ENCODE results near the gene PLCD4. TPM values are rescaled to one million over a fixed set of nuclear protein-coding genes. Genes with fewer than 3 reads are reported as not detected.

Gene PLCD4
- total RNA-seq = 1 to 10 TPM; 2.6 to 5.8 (median 4.8) TPM

DNA sequence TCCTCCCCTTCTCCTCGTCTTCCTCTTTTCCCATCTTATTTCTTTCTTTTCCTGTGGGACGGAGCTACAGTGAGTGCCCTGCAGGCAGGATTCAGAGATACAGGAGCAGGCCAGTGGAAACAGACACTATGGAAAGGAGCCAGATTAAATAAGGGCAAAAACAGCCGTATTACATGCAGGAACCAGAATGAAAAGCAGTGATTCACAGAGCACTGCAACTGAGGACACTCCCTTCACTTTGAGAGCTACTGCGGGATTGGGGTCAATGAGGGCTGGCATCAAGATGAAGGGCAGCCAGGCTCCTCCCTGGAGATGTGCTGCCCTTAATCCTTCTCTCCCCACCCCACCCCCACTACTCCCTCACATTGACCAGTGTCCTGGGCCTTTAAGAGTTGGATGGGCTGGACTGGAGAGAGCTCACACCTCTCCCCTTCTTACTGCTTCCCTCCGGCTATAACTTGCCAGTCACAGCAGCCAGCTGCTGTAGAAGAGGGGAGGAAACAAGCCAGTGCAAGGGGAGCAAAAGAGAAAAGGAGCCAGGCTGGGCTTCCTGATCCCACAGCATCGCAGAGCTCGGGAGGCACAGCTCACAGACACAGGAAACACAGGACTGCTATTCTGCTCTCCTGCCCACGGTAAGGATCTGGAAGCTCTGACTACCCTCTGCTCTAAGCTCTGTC, at the start of gene PLCD4:
TSS of gene PLCD4 (plus strand) at position 464 of the 680 bp plus-strand sequence. CDS start 7,841 bp downstream, outside the sequence.
- Histone ChIP-seq H3K36me3 (no peaks in the 10 kb centered on the region), H3K27ac (replicated peaks in 1 of 4) (peak within 1 kb of the TSS; percentile 59 to 82 (median 74)), H3K27me3 (no peaks in the 10 kb centered on the region), H3K4me3 (peak within 1 kb of the TSS; percentile 39 to 46 (median 44)), H3K4me1 (peaks cover 9 to 42% (median 28%) of the 10 kb centered on the region in 4 donors), H3K9me3 (no peaks in the 10 kb centered on the region)
- no peak for DNase-seq (ENCODE audit: extremely low spot score)
- intact Hi-C loops (cut with DNase I) = no loop called here
- 15% methylated on average over 8 of the region's 8 CpGs for WGBS
- TF ChIP-seq, protein P1, sequence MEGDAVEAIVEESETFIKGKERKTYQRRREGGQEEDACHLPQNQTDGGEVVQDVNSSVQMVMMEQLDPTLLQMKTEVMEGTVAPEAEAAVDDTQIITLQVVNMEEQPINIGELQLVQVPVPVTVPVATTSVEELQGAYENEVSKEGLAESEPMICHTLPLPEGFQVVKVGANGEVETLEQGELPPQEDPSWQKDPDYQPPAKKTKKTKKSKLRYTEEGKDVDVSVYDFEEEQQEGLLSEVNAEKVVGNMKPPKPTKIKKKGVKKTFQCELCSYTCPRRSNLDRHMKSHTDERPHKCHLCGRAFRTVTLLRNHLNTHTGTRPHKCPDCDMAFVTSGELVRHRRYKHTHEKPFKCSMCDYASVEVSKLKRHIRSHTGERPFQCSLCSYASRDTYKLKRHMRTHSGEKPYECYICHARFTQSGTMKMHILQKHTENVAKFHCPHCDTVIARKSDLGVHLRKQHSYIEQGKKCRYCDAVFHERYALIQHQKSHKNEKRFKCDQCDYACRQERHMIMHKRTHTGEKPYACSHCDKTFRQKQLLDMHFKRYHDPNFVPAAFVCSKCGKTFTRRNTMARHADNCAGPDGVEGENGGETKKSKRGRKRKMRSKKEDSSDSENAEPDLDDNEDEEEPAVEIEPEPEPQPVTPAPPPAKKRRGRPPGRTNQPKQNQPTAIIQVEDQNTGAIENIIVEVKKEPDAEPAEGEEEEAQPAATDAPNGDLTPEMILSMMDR (IDR thresholded peaks at IDR 0.05) = peak in 1 of 3 experiments; percentile 16
- TF ChIP-seq POLR2AphosphoS5 (IDR thresholded peaks at IDR 0.05) = peak; percentile 59 to 70
- TF ChIP-seq POLR2A (IDR thresholded peaks at IDR 0.05; ENCODE audit: low read depth) = no peak
- TF ChIP-seq EP300 (IDR thresholded peaks at IDR 0.05) = no peak

DNA sequence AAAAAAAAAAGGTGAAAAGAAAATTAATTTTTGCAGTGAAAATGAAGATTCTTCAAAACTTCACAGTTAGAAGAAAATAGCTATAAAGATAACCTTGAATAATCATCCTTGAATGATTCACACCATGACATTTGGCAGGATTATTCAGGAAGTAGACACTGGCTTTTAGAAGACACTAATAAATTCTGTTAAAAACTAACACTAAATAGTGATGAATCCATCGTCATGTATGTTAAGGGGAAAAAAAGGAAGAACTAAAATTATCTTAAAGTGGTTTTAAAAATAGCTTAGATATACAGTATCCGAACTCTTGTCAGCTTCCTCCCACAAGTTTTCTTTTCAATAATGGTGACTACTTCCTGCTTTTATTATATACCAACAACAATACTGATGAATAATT, 49.8 kb upstream of the PLCD4 start:
- Histone ChIP-seq H3K27ac (replicated peaks in 1 of 4) (no peak overlapping the region), H3K36me3 (peaks cover 6 to 78% (median 54%) of the 10 kb centered on the region in 4 donors), H3K27me3 (no peaks in the 10 kb centered on the region), H3K4me3 (no peak overlapping the region), H3K9me3 (no peaks in the 10 kb centered on the region), H3K4me1 (no peaks in the 10 kb centered on the region)
- no peak for DNase-seq (ENCODE audit: extremely low spot score)
- intact Hi-C loops (cut with DNase I) = no loop called here
- TF ChIP-seq POLR2AphosphoS5 (IDR thresholded peaks at IDR 0.05) (no peak), EP300 (IDR thresholded peaks at IDR 0.05) (no peak), POLR2A (IDR thresholded peaks at IDR 0.05; ENCODE audit: low read depth) (no peak)
- TF ChIP-seq, protein P1 (IDR thresholded peaks at IDR 0.05) = no peak
- WGBS = 60% methylated on average over 2 of the region's 2 CpGs

DNA sequence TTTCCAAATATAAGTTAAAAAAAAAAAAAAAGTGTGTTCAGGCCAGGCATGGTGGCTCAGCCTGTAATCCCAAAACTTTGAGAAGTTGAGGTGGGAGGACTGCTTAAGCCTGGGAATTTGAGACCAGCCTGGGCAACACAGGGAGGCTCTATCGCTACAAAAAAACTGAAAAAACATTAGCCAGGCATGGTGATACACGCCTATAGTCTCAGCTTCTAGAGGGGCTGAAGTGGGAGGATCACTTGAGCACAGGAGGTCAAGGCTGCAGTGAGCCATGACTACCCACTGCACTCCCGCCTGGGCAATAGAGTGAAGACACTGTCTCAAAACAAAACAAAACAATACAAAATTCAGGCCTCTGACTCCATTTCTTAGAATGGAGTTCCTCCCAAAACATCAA, 48.7 kb upstream of the PLCD4 start:
- TF ChIP-seq POLR2AphosphoS5 (IDR thresholded peaks at IDR 0.05) (no peak), EP300 (IDR thresholded peaks at IDR 0.05) (no peak), POLR2A (IDR thresholded peaks at IDR 0.05; ENCODE audit: low read depth) (no peak)
- TF ChIP-seq, protein P1 (IDR thresholded peaks at IDR 0.05) = no peak
- H3K9me3 ChIP-seq = no peaks in the 10 kb centered on the region
- peaks cover 0 to 6% (median 2%) of the 10 kb centered on the region in 4 donors for H3K4me1 ChIP-seq
- intact Hi-C loops (cut with DNase I) = no loop called here
- no peaks in the 10 kb centered on the region for H3K27me3 ChIP-seq
- no peak overlapping the region for H3K27ac ChIP-seq (replicated peaks in 1 of 4)
- DNase-seq (ENCODE audit: extremely low spot score) = no peak
- peaks cover 3 to 69% (median 47%) of the 10 kb centered on the region in 4 donors for H3K36me3 ChIP-seq
- WGBS = 94% methylated on average over 3 of the region's 3 CpGs
- H3K4me3 ChIP-seq = no peak overlapping the region

DNA sequence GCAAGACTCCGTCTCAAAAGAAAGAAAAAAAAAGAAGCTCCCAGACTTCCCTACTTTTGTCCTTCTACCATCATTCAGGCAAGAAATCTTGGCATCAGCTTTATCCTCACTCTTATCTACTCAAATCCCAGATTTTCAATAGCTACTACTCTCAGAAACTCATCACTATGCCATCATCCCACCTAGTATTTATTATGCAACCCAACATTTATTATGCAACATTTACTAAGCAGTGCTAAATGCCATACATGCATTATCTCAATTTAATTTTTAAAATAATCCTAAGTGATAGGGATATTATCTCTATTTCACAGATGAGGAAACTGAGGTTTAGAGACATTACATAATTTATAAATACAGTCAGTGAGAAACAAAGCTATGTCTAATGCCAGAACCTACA, 43.6 kb upstream of the PLCD4 start:
- TF ChIP-seq EP300 (IDR thresholded peaks at IDR 0.05) = no peak
- no peak for TF ChIP-seq POLR2AphosphoS5 (IDR thresholded peaks at IDR 0.05)
- TF ChIP-seq POLR2A (IDR thresholded peaks at IDR 0.05; ENCODE audit: low read depth) = no peak
- TF ChIP-seq, protein P1 (IDR thresholded peaks at IDR 0.05) = no peak
- 95% methylated on average over 1 of the region's 1 CpG for WGBS
- intact Hi-C loops (cut with DNase I) = loop anchor here (10.0 kb wide), 1 partner anchor 279 kb away; no protein-coding TSS in a partner anchor

More for the DNA sequence above, 43.6 kb upstream of the PLCD4 start:
- peaks cover 9 to 27% (median 20%) of the 10 kb centered on the region in 4 donors for H3K4me1 ChIP-seq
- H3K9me3 ChIP-seq = no peaks in the 10 kb centered on the region
- no peak for DNase-seq (ENCODE audit: extremely low spot score)
- H3K27me3 ChIP-seq = no peaks in the 10 kb centered on the region
- H3K27ac ChIP-seq (replicated peaks in 1 of 4) = no peak overlapping the region
- H3K4me3 ChIP-seq = no peak overlapping the region
- H3K36me3 ChIP-seq = peaks cover 3 to 43% (median 27%) of the 10 kb centered on the region in 4 donors
